MG63 (cell line): ENCODE results near the gene ZNF513. TPM values are rescaled to one million over a fixed set of nuclear protein-coding genes. Genes with fewer than 3 reads are reported as not detected.
A peak's percentile ranks its signal among the peaks of the same experiment; 100 is the strongest.
"Not testable (repeated sequence)": the region's sequence is repeated elsewhere in the genome, so short reads cannot be mapped to it uniquely, and the experiment has no call there.

ENCODE experiments used
- DNase-seq: peaks from one replicate; pipeline ENCODE4 v3.0.0-alpha.2; 2020
- H3K27me3 ChIP-seq: fragments of 250-450 bp; sonication (Bioruptor Pico); 2 replicates; pipeline ENCODE4 v1.5.1; 2020; ENCODE audit warnings: mild to moderate bottlenecking, moderate library complexity
- H3K36me3 ChIP-seq: fragments of 250-450 bp; sonication (Bioruptor Pico); 2 replicates; pipeline ENCODE4 v1.5.1; 2020; ENCODE audit warnings: mild to moderate bottlenecking, moderate library complexity
- H3K4me3 ChIP-seq: fragments of 250-450 bp; sonication (Bioruptor Pico); 2 replicates; pipeline ENCODE4 v1.5.1; 2020; ENCODE audit warnings: mild to moderate bottlenecking, moderate library complexity
- H3K9me3 ChIP-seq: fragments of 250-450 bp; sonication (Bioruptor Pico); 2 replicates; pipeline ENCODE4 v1.5.1; 2020; ENCODE audit warnings: mild to moderate bottlenecking, moderate library complexity
- total RNA-seq: library from RNA; depleted of rRNA; stranded (reverse); fragments of >200 nt; shearing (Covaris generic); gene quantifications from 2 replicates; pipeline ENCODE4 v1.2.3, GENCODE V29; 2014; ENCODE audit warnings: low replicate concordance

The ZNF513 gene
- total RNA-seq, 1 experiment from 2014 or later, result 6.5 TPM

GRCh38 chr2:27370816-27371620 lies 9.5 kb downstream of the ZNF513 start:
- Histone ChIP-seq H3K9me3 (no peaks in the 10 kb centered on the region), H3K4me3 (peak overlapping the region; percentile 92), H3K27me3 (no peaks in the 10 kb centered on the region), H3K36me3 (peaks cover 79% of the 10 kb centered on the region)
- peak; percentile 43 for DNase-seq

- peak within 1 kb of the TSS; percentile 92 for H3K4me3 ChIP-seq
- DNase-seq, result peak; percentile 99
- H3K36me3 ChIP-seq, result peaks cover 77% of the 10 kb centered on the region
- no peaks in the 10 kb centered on the region for H3K9me3 ChIP-seq
- no peaks in the 10 kb centered on the region for H3K27me3 ChIP-seq
Measured at GRCh38 chr2:27370026-27370815, 10.3 kb downstream of the ZNF513 start, which contains the start of the genes EIF2B4 and SNX17. Gene EIF2B4, minus strand, starts transcription at chr2:27370338. Its CDS starts 24 bp downstream, at chr2:27370314. Gene SNX17, plus strand, starts transcription at chr2:27370616. Its CDS starts 128 bp downstream, at chr2:27370744.

GRCh38 chr2:27369471-27370025 lies 11.0 kb downstream of the ZNF513 start:
- peak; percentile 77 for DNase-seq
- Histone ChIP-seq H3K36me3 (peaks cover 73% of the 10 kb centered on the region), H3K27me3 (no peaks in the 10 kb centered on the region), H3K4me3 (peak overlapping the region; percentile 92), H3K9me3 (no peaks in the 10 kb centered on the region)

- peaks cover 45% of the 10 kb centered on the region for H3K36me3 ChIP-seq
- H3K27me3 ChIP-seq, result no peaks in the 10 kb centered on the region
- no peak overlapping the region for H3K4me3 ChIP-seq
- H3K9me3 ChIP-seq, result no peaks in the 10 kb centered on the region
- no peak for DNase-seq
Measured at GRCh38 chr2:27363933-27364332, 16.6 kb downstream of the ZNF513 start.

GRCh38 chr2:27362678-27363420 lies 17.7 kb downstream of the ZNF513 start:
- Histone ChIP-seq H3K27me3 (no peaks in the 10 kb centered on the region), H3K9me3 (no peaks in the 10 kb centered on the region), H3K4me3 (no peak overlapping the region), H3K36me3 (peaks cover 38% of the 10 kb centered on the region)
- no peak for DNase-seq

DNA sequence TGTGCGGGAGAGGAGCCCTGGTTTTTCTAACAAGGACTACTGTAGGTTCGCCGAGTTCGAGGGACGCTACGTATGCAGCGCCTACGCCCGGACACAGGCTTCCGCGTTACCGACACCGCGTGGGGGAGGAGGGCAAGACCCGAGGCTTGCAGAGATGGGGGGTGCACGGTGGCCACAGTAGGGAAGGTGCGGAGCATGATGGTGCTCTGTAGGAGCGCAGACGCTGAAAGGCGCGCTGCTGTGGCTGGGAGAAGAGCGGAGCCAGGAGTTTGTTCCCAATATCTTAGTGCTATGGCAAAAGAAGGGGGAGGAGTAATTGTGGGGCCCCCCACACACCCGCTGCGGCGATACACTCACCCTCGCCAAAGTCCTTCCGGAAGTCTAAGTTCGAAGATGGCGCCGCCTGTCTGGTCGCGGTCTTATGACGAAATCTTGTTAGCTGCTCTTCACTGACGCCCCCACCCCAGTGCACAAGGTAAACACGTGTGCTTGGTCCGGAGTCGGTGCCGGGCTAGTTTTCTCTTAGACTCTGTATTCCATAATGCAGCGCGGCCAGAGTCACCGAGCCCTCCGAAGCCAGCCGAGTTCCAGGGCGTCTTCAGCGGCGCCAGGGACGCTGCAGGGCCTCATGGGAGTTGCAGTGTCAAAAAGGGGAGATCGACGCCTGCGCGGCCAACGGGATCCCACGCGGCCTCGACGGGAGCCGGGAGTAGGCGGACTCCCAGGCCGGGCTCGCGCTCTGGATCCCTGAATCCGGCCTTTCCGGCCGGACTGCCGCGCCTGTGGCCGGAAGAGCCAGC lies 24.0 kb downstream of the ZNF513 start, which contains the start of gene GTF3C2:
GTF3C2 (minus strand) TSS at position 383 of the 800 bp plus-strand sequence. CDS start 13,210 bp downstream, outside the sequence.
- peak; percentile 95 for DNase-seq
- Histone ChIP-seq H3K27me3 (no peaks in the 10 kb centered on the region), H3K36me3 (peaks cover 13% of the 10 kb centered on the region), H3K4me3 (peak within 1 kb of the TSS; percentile 75), H3K9me3 (no peaks in the 10 kb centered on the region)

GRCh38 chr2:27356056-27356381 lies 24.5 kb downstream of the ZNF513 start:
- peak; percentile 59 for DNase-seq

DNA sequence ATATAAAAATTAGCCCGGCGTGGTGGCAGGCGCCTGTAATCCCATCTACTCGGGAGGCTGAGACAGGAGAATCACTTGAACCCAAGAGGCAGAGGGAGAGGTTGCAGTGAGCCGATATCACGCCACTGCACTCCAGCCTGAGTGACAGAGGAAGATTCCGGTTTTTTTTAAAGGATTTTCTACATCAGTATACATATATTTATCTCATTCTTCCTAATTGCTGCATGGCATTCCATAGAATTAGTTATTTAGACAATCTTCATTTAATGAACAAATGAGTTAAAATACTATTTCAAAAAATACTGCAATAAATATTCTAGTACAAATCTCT lies 26.0 kb downstream of the ZNF513 start:
- H3K36me3 ChIP-seq, result peaks cover 16% of the 10 kb centered on the region
- DNase-seq, result no peak
- H3K4me3 ChIP-seq, result no peak overlapping the region; the same call in 1 of the 2 replicates
- H3K9me3 ChIP-seq, result no peaks in the 10 kb centered on the region
- no peaks in the 10 kb centered on the region for H3K27me3 ChIP-seq

More at GRCh38 chr2:27356056-27356381, 24.5 kb downstream of the ZNF513 start:
- Histone ChIP-seq H3K36me3 (peaks cover 13% of the 10 kb centered on the region), H3K4me3 (peak overlapping the region; percentile 75), H3K27me3 (no peaks in the 10 kb centered on the region), H3K9me3 (no peaks in the 10 kb centered on the region)

- Histone ChIP-seq H3K9me3 (no peaks in the 10 kb centered on the region), H3K36me3 (peaks cover 16% of the 10 kb centered on the region)
Measured at GRCh38 chr2:27353762-27354596, 26.6 kb downstream of the ZNF513 start.

DNA sequence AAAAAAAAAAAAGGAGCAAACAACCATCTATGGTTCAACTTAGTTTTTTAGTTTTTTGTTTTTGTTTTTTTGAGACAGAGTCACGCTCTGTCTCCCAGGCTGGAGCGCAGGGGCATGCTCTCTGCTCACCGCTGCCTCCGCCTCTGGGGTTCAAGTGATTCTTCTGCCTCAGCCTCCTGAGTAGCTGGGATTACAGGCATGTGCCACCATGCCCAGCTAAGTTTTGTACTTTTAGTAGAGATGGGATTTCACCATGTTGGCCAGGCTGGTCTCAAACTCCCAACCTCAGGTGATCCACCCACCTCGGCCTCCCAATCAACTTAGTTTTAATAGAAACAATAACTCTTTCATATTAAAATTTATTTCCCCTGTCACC lies 27.2 kb downstream of the ZNF513 start:
- not testable (repeated sequence) for H3K27me3 ChIP-seq, DNase-seq, H3K9me3 ChIP-seq, H3K4me3 ChIP-seq
- H3K36me3 ChIP-seq, result peaks cover 14% of the 10 kb centered on the region

More at GRCh38 chr2:27353762-27354596, 26.6 kb downstream of the ZNF513 start:
- DNase-seq, result peak; percentile 75
- H3K4me3 ChIP-seq, result no peak overlapping the region; the same call in 1 of the 2 replicates
- H3K27me3 ChIP-seq, result no peaks in the 10 kb centered on the region

DNA sequence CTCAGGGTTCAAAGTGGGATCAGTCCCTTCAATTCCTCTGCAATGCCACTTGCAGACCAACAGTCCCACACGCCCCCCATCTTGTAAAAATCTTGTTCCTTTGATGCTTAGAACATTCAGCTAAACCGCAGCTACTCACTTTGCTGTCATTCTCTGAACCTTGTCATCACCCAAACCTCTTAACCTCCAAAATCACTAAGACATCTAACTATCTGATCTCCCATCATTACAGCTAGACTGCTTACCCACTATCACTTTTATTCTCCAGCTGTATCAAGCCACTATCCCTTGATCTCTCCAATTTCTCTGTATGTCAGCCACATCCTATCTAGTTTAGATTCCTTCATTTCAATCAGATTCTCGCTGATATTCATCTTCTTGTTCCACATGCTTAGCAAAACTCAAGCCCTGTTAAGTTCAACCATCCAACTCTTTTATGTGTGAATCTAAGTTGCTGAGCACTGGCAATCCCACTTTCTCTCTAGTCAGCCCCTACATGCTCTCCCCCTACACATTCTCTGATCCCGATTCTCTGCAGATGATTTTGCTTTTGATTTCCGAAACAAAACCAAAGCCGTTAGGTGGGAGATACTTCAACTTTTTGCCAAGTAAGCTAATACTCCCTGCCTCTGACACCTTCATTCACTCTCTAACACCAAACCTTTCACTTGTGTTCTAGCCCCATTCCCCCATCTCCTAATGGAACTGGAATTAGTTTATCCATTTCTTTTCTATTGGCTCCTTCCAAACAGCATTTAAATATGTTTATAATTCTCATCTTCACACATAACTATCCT lies 28.5 kb downstream of the ZNF513 start:
- no peak for DNase-seq
- Histone ChIP-seq H3K4me3 (no peak overlapping the region), H3K27me3 (no peaks in the 10 kb centered on the region), H3K9me3 (no peaks in the 10 kb centered on the region), H3K36me3 (peaks cover 12% of the 10 kb centered on the region)

- Histone ChIP-seq H3K27me3 (no peaks in the 10 kb centered on the region), H3K9me3 (no peaks in the 10 kb centered on the region), H3K36me3 (peaks cover 12% of the 10 kb centered on the region), H3K4me3 (no peak overlapping the region)
- DNase-seq, result no peak
Measured at GRCh38 chr2:27350106-27350693, 30.3 kb downstream of the ZNF513 start.

DNA sequence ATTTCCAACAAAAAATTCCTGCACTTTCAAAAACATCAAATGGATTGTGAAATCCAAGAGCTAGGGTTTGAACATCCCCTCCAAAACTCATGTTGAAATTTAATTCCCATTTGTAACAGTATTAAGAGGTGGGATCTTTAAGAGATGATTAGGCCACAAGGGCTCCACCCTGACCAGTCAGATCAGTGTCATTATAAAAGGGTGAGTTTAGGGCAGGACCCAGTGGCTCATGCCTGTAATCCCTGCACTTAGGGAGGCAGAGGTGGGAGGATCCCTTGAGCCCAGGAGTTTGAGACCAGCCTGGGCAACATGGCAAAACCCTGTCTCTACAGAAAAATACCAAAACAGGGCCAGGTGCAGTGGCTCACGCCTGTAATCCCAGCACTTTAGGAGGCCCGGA lies 32.9 kb downstream of the ZNF513 start:
- Histone ChIP-seq H3K4me3 (no peak overlapping the region), H3K36me3 (peaks cover 17% of the 10 kb centered on the region), H3K27me3 (no peaks in the 10 kb centered on the region), H3K9me3 (no peaks in the 10 kb centered on the region)
- DNase-seq, result no peak

GRCh38 chr2:27336173-27336572 lies 44.4 kb downstream of the ZNF513 start:
- H3K36me3 ChIP-seq, result peaks cover 52% of the 10 kb centered on the region
- H3K9me3 ChIP-seq, result no peaks in the 10 kb centered on the region
- no peak overlapping the region for H3K4me3 ChIP-seq
- no peaks in the 10 kb centered on the region for H3K27me3 ChIP-seq
- DNase-seq, result no peak
